A549 (cell line): ENCODE measurements around the gene OR3A3. TPM values are rescaled to one million over a fixed set of nuclear protein-coding genes. Genes with fewer than 3 reads are reported as not detected.
"Not testable (repeated sequence)": the region's sequence is repeated elsewhere in the genome, so short reads cannot be mapped to it uniquely, and the experiment has no call there.

ENCODE experiments used
- ATAC-seq, 2 experiments: fragments of 200-7000 bp in 1 of 2; fragments of >200 bp in 1 of 2; cut with Nextera tagmentation in 1 of 2; cut with Tn5 transposase in 1 of 2; 3 replicates each; pipeline versions ENCODE4 v1.8.0 to v1.9.1; 2018 to 2020; ENCODE audit warnings: mild to moderate bottlenecking in 1 of 2, moderate library complexity in 1 of 2
- CTCF ChIA-PET: fragments of 300-600 bp; sonication (Branson Sonifier 250); formaldehyde crosslinking; extraction: SDS; loops from one replicate; lab custom pipeline; 2021; ENCODE audit warnings: antibody characterized with exemption, inconsistent platforms; lab: Yijun Ruan, JAX
- POLR2A ChIA-PET: fragments of 350-600 bp; formaldehyde crosslinking; extraction: SDS; loops from one replicate; lab custom pipeline; 2021; ENCODE audit warnings: antibody characterized with exemption, inconsistent platforms; lab: Yijun Ruan, JAX
- DNase-seq, 2 experiments: peaks; one replicate each; pipeline versions ENCODE4 v3.0.0 to v3.0.0-alpha.2; 2011 to 2016; ENCODE audit warnings: low read depth in 1 of 2, low spot score in 1 of 2
- FAIRE-seq: peaks from 2 replicates; lab custom pipeline; 2011; peaks lifted over from hg19 to GRCh38; lab: Jason Lieb, UNC
- H3K27ac ChIP-seq, 2 experiments: fragments of >200 bp; sonication (Bioruptor Twin); formaldehyde crosslinking; 3 replicates each; pipeline ENCODE4 v1.5.1; 2016 to 2017
- H3K4me1 ChIP-seq: fragments of >200 bp; sonication (Bioruptor Twin); formaldehyde crosslinking; 3 replicates; pipeline ENCODE4 v1.6.1; 2016
- H3K4me2 ChIP-seq: fragments of >200 bp; sonication (Bioruptor Twin); formaldehyde crosslinking; 3 replicates; pipeline ENCODE4 v1.6.1; 2016
- H3K4me3 ChIP-seq: fragments of >200 bp; sonication (Bioruptor Twin); formaldehyde crosslinking; 3 replicates; pipeline ENCODE4 v1.5.1; 2016
- H3K9me3 ChIP-seq: fragments of >200 bp; sonication (Bioruptor Twin); formaldehyde crosslinking; 3 replicates; pipeline ENCODE4 v1.6.1; 2016
- CBX2 ChIP-seq: fragments of 200-600 bp; sonication (generic); IDR thresholded peaks from 2 replicates; pipeline ENCODE4 v1.6.1; 2016; ENCODE audit warnings: low read depth, mild to moderate bottlenecking, borderline replicate concordance
- CBX8 ChIP-seq: fragments of 200-600 bp; sonication (generic); IDR thresholded peaks from 2 replicates; pipeline ENCODE4 v1.6.1; 2016
- CHD4 ChIP-seq: fragments of 200-600 bp; sonication (generic); IDR thresholded peaks from 2 replicates; pipeline ENCODE4 v1.6.1; 2016; ENCODE audit warnings: antibody characterized with exemption, mild to moderate bottlenecking, borderline replicate concordance
- EHF ChIP-seq: fragments of 250-450 bp; sonication (Bioruptor Pico); IDR thresholded peaks from 2 replicates; pipeline ENCODE4 v1.5.0; 2020; ENCODE audit warnings: mild to moderate bottlenecking
- FOXS1 ChIP-seq: fragments of 250-450 bp; sonication (Bioruptor Pico); IDR thresholded peaks from 2 replicates; pipeline ENCODE4 v1.5.0; 2020; ENCODE audit warnings: mild to moderate bottlenecking, moderate library complexity
- HDAC2 ChIP-seq: fragments of 200-600 bp; sonication (generic); IDR thresholded peaks from 2 replicates; pipeline ENCODE4 v1.6.1; 2016
- HOXB5 ChIP-seq: fragments of 250-450 bp; sonication (Bioruptor Pico); IDR thresholded peaks from 2 replicates; pipeline ENCODE4 v1.5.0; 2020; ENCODE audit warnings: mild to moderate bottlenecking, moderate library complexity
- KDM5A ChIP-seq: fragments of 200-600 bp; sonication (generic); IDR thresholded peaks from 2 replicates; pipeline ENCODE4 v1.6.1; 2016; ENCODE audit warnings: antibody characterized with exemption, mild to moderate bottlenecking
- MAFK ChIP-seq: fragments of 450-650 bp; IDR thresholded peaks from 2 replicates; pipeline ENCODE4 v1.6.1; 2014; ENCODE audit not compliant: partially characterized antibody
- MYC ChIP-seq: IDR thresholded peaks from 2 replicates; pipeline ENCODE4 v1.6.1; 2012; ENCODE audit warnings: mild to moderate bottlenecking, inconsistent platforms, low read length, improper control_type of control experiment, borderline replicate concordance
- NPAS2 ChIP-seq: fragments of 250-450 bp; sonication (Bioruptor Pico); IDR thresholded peaks from 2 replicates; pipeline ENCODE4 v1.8.0; 2022; ENCODE audit warnings: mild to moderate bottlenecking, moderate library complexity, borderline replicate concordance
- PHF8 ChIP-seq: fragments of 200-600 bp; sonication (generic); IDR thresholded peaks from 2 replicates; pipeline ENCODE4 v1.6.1; 2016; ENCODE audit warnings: low read depth, mild to moderate bottlenecking, antibody characterized with exemption, moderate library complexity, borderline replicate concordance
- POLR2AphosphoS2 ChIP-seq: conservative IDR thresholded peaks from 2 replicates; pipeline ENCODE4 v1.6.1; 2012; ENCODE audit warnings: low read length, improper control_type of control experiment, inconsistent platforms
- RAD21 ChIP-seq, 2 experiments: fragments of >200 bp in 1 of 2; sonication (Bioruptor Twin) in 1 of 2; formaldehyde crosslinking in 1 of 2; IDR thresholded peaks in 1 of 2; conservative IDR thresholded peaks in 1 of 2; 2 replicates in 1 of 2; 3 replicates in 1 of 2; pipeline ENCODE4 v1.6.1; 2012 to 2018; ENCODE audit warnings: inconsistent platforms in 1 of 2
- RNF2 ChIP-seq: fragments of 200-600 bp; sonication (generic); IDR thresholded peaks from 2 replicates; pipeline ENCODE4 v1.6.1; 2016; ENCODE audit warnings: low read depth, mild to moderate bottlenecking, antibody characterized with exemption, moderate library complexity, borderline replicate concordance
- TFCP2L1 ChIP-seq: fragments of 250-450 bp; sonication (Bioruptor Pico); IDR thresholded peaks from 2 replicates; pipeline ENCODE4 v1.5.0; 2021; ENCODE audit warnings: mild to moderate bottlenecking
- TP53 ChIP-seq: fragments of 250-450 bp; sonication (Bioruptor Pico); IDR thresholded peaks from 2 replicates; pipeline ENCODE4 v1.5.0; 2021; ENCODE audit warnings: mild to moderate bottlenecking, moderate library complexity
- ZFP36 ChIP-seq: fragments of 450-650 bp; IDR thresholded peaks from 2 replicates; pipeline ENCODE4 v1.6.1; 2014; ENCODE audit warnings: borderline replicate concordance; ENCODE audit not compliant: partially characterized antibody
- WGBS: methylation state at CpG from one replicate; pipeline ENCODE4 v1.1.6; 2017; ENCODE audit errors: missing lambda C conversion rate; 5-methylcytosine and 5-hydroxymethylcytosine counted together
- polyA plus RNA-seq, 4 experiments: library from polyadenylated mRNA; depleted of rRNA in 3 of 4; stranded (reverse); fragments of >200 nt; fragmentation: RNase III in 1 of 4; extraction: RNeasy Plus Mini Kit Qiagen cat#74134 plus additional on column Dnase treatment in 1 of 4; gene quantifications; 2 replicates in 3 of 4; 3 replicates in 1 of 4; pipeline ENCODE4 v1.2.3, GENCODE V29; 2011 to 2017
- TF ChIP-seq, protein P1 (sequence below): IDR thresholded peaks from 2 replicates; pipeline ENCODE4 v1.6.1; 2012; ENCODE audit warnings: low read depth, borderline replicate concordance
- TF ChIP-seq, protein P2 (sequence below): IDR thresholded peaks from 2 replicates; pipeline ENCODE4 v1.6.1; 2012
- TF ChIP-seq, protein P3 (sequence below): fragments of 250-450 bp; sonication (Bioruptor Pico); IDR thresholded peaks from 2 replicates; pipeline ENCODE4 v1.5.0; 2020; ENCODE audit warnings: low read depth, mild to moderate bottlenecking, moderate library complexity
- TF ChIP-seq, protein P4 (sequence below): fragments of 150-350 bp; IDR thresholded peaks from 2 replicates; pipeline ENCODE4 v1.6.1; 2014; ENCODE audit warnings: low read depth, mild to moderate bottlenecking, low read length

OR3A3 gene
- polyA plus RNA-seq, 2 of the 4 experiments (the other 2 are of a cell fraction) = not detected

DNA sequence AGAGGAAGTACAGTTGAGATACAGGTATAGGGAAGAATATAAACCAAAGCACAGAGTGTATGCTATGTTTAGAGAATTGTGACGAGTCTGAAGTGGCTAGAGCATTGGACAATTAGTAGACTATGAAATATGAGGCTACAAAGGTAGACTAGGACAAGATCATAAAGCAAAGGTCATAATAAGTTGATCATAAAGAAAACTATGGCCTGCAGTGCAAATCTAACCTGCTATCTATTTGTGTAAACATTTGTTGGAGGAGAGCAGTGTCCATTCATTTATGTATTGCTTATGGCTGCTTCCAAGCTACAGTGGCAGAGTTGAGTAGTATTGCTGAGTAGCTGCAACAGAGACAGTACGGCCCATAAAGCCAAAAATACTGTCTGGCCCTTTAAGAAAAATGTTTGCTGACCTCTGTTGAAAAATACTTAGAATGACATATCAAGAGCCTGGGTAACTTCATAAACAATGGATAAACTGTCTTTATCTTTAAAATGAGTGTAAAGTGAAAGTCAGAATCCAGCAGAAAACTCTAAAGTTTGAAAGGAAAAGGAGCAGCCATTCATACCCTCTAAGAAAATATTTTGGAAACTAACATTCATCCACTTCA, 37.0 kb downstream of the OR3A3 start:
- peak; percentile 56 to 60; a peak in 4 of 6 replicates for ATAC-seq
- FAIRE-seq = peak; percentile 43
- WGBS = 17% methylated on average over 2 of the region's 2 CpGs
- ChIA-PET POLR2A (no interaction called here), CTCF (no interaction called here)
- no peak overlapping the region for H3K4me3 ChIP-seq
- H3K27ac ChIP-seq = no peak overlapping the region
- no peaks in the 10 kb centered on the region for H3K4me1 ChIP-seq
- no peaks in the 10 kb centered on the region for H3K9me3 ChIP-seq
- DNase-seq = peak in 1 of 2 experiments; percentile 5
- TF ChIP-seq MYC = no peak
- TF ChIP-seq POLR2AphosphoS2 = no peak
- TF ChIP-seq, protein P1, sequence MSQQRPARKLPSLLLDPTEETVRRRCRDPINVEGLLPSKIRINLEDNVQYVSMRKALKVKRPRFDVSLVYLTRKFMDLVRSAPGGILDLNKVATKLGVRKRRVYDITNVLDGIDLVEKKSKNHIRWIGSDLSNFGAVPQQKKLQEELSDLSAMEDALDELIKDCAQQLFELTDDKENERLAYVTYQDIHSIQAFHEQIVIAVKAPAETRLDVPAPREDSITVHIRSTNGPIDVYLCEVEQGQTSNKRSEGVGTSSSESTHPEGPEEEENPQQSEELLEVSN = no peak
- no peak for TF ChIP-seq CBX8
- no peak overlapping the region for H3K4me2 ChIP-seq

DNA sequence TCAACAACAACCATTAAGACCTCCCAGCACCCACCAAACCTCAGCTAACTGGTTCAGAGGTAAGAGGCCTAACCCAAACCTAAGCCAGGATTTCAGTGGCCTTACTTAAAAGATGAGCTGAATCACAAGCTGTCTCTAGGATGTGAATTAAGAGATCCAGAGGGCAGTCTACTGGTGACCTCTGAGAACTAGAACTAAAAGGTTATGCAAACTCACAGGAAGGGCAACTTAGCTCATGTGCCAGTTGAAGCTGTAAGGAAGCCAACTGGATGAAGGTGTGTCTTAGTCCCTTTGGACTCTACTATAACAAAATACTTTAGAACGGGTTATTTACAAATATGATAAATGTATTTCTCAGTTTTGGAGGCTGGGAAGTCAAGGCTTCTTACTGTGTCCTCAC, 55.2 kb downstream of the OR3A3 start:
- H3K4me1 ChIP-seq, H3K9me3 ChIP-seq, H3K4me3 ChIP-seq, DNase-seq, FAIRE-seq, H3K4me2 ChIP-seq, H3K27ac ChIP-seq, POLR2A ChIA-PET: not testable (repeated sequence)
- ATAC-seq = 0 out of 6 replicates have a peak, but pooled peaks of 1 of the 2 experiments have one; percentile 19
- WGBS = 38% methylated on average over 1 of the region's 1 CpG
- CTCF ChIA-PET = interaction anchor here (1.0 to 1.9 kb wide), 2 partner anchors 10 to 181 kb away, joined by 3 to 6 read pairs; no protein-coding TSS in a partner anchor

DNA sequence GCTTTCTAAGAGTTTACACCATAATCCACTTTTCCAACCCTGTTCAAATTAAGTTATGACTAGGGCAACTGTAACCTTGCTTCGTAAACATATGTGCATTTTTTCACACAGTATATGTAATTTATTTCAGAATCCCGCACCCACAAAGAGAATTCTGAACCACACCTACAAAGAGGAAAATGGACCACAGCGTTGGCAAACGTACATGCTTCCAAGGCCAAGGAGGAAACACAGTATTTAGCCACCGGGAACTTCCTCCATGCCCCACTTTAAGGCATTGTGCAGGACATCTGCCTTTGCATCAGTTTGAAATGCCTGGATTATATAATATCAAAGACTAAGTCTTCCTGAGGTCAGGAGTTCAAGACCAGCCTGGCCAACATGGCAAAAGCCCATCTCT, 58.4 kb downstream of the OR3A3 start:
- peaks cover 11% of the 10 kb centered on the region; the same call in 2 of the 3 replicates for H3K4me1 ChIP-seq
- POLR2A ChIA-PET = no interaction called here
- CTCF ChIA-PET = no interaction called here
- FAIRE-seq = no peak
- no peak for TF ChIP-seq TP53 (CRISPR knock-in tag)
- no peak for TF ChIP-seq KDM5A
- no peak for TF ChIP-seq ZFP36
- no peak for TF ChIP-seq PHF8
- TF ChIP-seq CHD4 = no peak
- TF ChIP-seq TFCP2L1 (CRISPR knock-in tag) = no peak
- TF ChIP-seq, protein P1 = no peak
- TF ChIP-seq, protein P2, sequence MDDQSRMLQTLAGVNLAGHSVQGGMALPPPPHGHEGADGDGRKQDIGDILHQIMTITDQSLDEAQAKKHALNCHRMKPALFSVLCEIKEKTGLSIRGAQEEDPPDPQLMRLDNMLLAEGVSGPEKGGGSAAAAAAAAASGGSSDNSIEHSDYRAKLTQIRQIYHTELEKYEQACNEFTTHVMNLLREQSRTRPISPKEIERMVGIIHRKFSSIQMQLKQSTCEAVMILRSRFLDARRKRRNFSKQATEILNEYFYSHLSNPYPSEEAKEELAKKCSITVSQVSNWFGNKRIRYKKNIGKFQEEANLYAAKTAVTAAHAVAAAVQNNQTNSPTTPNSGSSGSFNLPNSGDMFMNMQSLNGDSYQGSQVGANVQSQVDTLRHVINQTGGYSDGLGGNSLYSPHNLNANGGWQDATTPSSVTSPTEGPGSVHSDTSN = no peak
- TF ChIP-seq, all 56 proteins: peak for 0
- H3K9me3 ChIP-seq = no peaks in the 10 kb centered on the region
- 40% methylated on average over 5 of the region's 5 CpGs for WGBS
- DNase-seq (no peak), ATAC-seq (no peak)
- no peak overlapping the region for H3K4me2 ChIP-seq
- H3K27ac ChIP-seq = no peak overlapping the region
- H3K4me3 ChIP-seq = no peak overlapping the region

DNA sequence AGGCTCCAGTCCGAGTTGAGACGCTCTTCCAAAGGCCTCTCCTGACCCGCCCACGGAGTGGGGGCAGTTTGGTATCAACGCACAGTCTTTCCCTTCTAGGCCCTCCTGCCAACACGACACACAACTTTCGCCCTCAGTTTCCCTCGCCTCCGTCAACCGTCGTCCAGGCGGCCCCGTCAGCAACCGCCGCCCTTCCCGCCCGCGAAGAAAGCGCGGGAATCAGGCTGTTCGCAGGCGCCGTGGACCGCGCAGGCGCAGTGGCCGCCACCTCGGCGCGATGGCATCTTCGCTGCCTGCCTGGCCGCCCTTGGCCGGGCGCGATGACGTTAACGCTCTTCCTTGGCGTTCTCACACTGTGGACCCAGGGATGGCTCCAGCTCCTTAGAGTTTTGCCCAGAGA, 60.4 kb downstream of the OR3A3 start, which contains the start of gene SPATA22:
SPATA22 (minus strand) TSS at position 221 of the 400 bp plus-strand sequence. CDS start 2,494 bp downstream, outside the sequence.
- no peak for ATAC-seq
- TF ChIP-seq HOXB5 (CRISPR knock-in tag) (no peak), CBX8 (no peak), RNF2 (no peak), ZFP36 (no peak), EHF (no peak), HDAC2 (no peak), MAFK (no peak), CBX2 (no peak), RAD21 (conservative IDR thresholded peaks at IDR 0.05 in 1 of 2, IDR thresholded peaks at IDR 0.05 in 1 of 2) (no peak), NPAS2 (no peak), MYC (no peak), FOXS1 (CRISPR knock-in tag) (no peak)
- TF ChIP-seq, protein P3, sequence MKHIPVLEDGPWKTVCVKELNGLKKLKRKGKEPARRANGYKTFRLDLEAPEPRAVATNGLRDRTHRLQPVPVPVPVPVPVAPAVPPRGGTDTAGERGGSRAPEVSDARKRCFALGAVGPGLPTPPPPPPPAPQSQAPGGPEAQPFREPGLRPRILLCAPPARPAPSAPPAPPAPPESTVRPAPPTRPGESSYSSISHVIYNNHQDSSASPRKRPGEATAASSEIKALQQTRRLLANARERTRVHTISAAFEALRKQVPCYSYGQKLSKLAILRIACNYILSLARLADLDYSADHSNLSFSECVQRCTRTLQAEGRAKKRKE (CRISPR knock-in tag) = no peak
- TF ChIP-seq, protein P1 = no peak
- TF ChIP-seq, protein P4, sequence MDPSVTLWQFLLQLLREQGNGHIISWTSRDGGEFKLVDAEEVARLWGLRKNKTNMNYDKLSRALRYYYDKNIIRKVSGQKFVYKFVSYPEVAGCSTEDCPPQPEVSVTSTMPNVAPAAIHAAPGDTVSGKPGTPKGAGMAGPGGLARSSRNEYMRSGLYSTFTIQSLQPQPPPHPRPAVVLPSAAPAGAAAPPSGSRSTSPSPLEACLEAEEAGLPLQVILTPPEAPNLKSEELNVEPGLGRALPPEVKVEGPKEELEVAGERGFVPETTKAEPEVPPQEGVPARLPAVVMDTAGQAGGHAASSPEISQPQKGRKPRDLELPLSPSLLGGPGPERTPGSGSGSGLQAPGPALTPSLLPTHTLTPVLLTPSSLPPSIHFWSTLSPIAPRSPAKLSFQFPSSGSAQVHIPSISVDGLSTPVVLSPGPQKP = no peak

More for the DNA sequence above, 60.4 kb downstream of the OR3A3 start, which contains the start of gene SPATA22:
- WGBS = 94% methylated on average over 38 of the region's 38 CpGs
- no peak for FAIRE-seq
- Histone ChIP-seq H3K4me2 (no peak within 1 kb of the TSS), H3K4me3 (no peak within 1 kb of the TSS), H3K9me3 (no peaks in the 10 kb centered on the region), H3K4me1 (peaks cover 25% of the 10 kb centered on the region; the same call in 2 of the 3 replicates), H3K27ac (no peak within 1 kb of the TSS)
- POLR2A ChIA-PET = no interaction called here
- no peak for DNase-seq
- CTCF ChIA-PET = no interaction called here
